HepG2 (cell line): Measurements from ENCODE around the gene PLOD3. TPM values are rescaled to one million over a fixed set of nuclear protein-coding genes. Genes with fewer than 3 reads are reported as not detected.
A peak's percentile ranks its signal among the peaks of the same experiment; 100 is the strongest.

Experiments used
- ATAC-seq: fragments of 200-7000 bp; cut with Tn5 transposase; 3 replicates; pipeline ENCODE4 v1.9.1; 2020; ENCODE audit warnings: mild to moderate bottlenecking, moderate library complexity
- BruUV-seq: library from RNA; stranded (reverse); fragments of 400-500 nt; replicated peaks from 2 replicates; lab custom pipeline; 2021; lab: Mats Ljungman, UMichigan
- CTCF ChIA-PET: fragments of 300-600 bp; formaldehyde crosslinking; extraction: SDS; loops from one replicate; lab custom pipeline; 2021; ENCODE audit warnings: low total read pairs, inconsistent platforms, low intra/inter-chr PET ratio; lab: Yijun Ruan, JAX
- POLR2A ChIA-PET: fragments of 350-600 bp; sonication (Branson Sonifier 250); formaldehyde crosslinking; loops from one replicate; lab custom pipeline; 2020; ENCODE audit warnings: antibody characterized with exemption, inconsistent platforms; lab: Yijun Ruan, JAX
- DNase-seq: peaks from one replicate; pipeline ENCODE4 v3.0.0-alpha.2; 2015; ENCODE audit warnings: low spot score
- FAIRE-seq: peaks from 3 replicates; lab custom pipeline; 2011; peaks lifted over from hg19 to GRCh38; lab: Jason Lieb, UNC
- H2AFZ ChIP-seq: one replicate; pipeline ENCODE4 v1.6.1; 2011; ENCODE audit warnings: low read length, inconsistent platforms
- H3K27ac ChIP-seq: fragments of 300-600 bp; 3 replicates; pipeline ENCODE4 v1.8.0; 2011; ENCODE audit warnings: mixed run types, mild to moderate bottlenecking, mixed read lengths, low read length, inconsistent platforms; ENCODE audit not compliant: insufficient read depth; ENCODE audit errors: extremely low read length
- H3K27me3 ChIP-seq, 2 experiments: fragments of 200-600 bp in 1 of 2; 2 replicates in 1 of 2; 3 replicates in 1 of 2; pipeline versions ENCODE4 v1.6.0 to v1.8.0; 2011; ENCODE audit warnings: low read length in 2 of 2, mild to moderate bottlenecking in 2 of 2, moderate library complexity in 2 of 2, inconsistent platforms in 1 of 2; ENCODE audit not compliant: insufficient read depth in 2 of 2, control insufficient read depth in 1 of 2
- H3K36me3 ChIP-seq, 2 experiments: fragments of 200-600 bp in 1 of 2; replicated peaks in 1 of 2; 2 replicates in 1 of 2; 3 replicates in 1 of 2; pipeline versions ENCODE4 v1.5.1 to v1.8.0; 2011; ENCODE audit warnings: low read length in 2 of 2, inconsistent platforms in 1 of 2; ENCODE audit not compliant: insufficient read depth in 2 of 2, control insufficient read depth in 1 of 2
- H3K4me1 ChIP-seq: 2 replicates; pipeline ENCODE4 v1.5.1; 2012; ENCODE audit warnings: low read length, inconsistent platforms; ENCODE audit not compliant: insufficient read depth
- H3K4me2 ChIP-seq: 2 replicates; pipeline ENCODE4 v1.6.0; 2011; ENCODE audit warnings: low read depth, low read length, inconsistent platforms
- H3K4me3 ChIP-seq, 3 experiments: fragments of 200-600 bp in 1 of 3; sonication (generic), shearing (Covaris generic) in 1 of 3; replicated peaks in 1 of 3; 2 replicates each; pipeline ENCODE4 v1.5.1; 2011 to 2016; ENCODE audit warnings: low read length in 3 of 3, inconsistent platforms in 2 of 3, low read depth in 2 of 3, mild to moderate bottlenecking in 2 of 3, control low read depth in 1 of 3, mixed read lengths in 1 of 3; ENCODE audit not compliant: insufficient read depth in 1 of 3
- H3K79me2 ChIP-seq: one replicate; pipeline ENCODE4 v1.6.1; 2011; ENCODE audit warnings: low read length, inconsistent platforms; ENCODE audit not compliant: insufficient read depth
- H3K9ac ChIP-seq: 2 replicates; pipeline ENCODE4 v1.6.0; 2011; ENCODE audit warnings: mild to moderate bottlenecking, low read depth, low read length, inconsistent platforms; ENCODE audit not compliant: insufficient read depth
- H3K9me3 ChIP-seq: 2 replicates; pipeline ENCODE4 v1.5.1; 2012; ENCODE audit warnings: mild to moderate bottlenecking, low read length
- H4K20me1 ChIP-seq: 2 replicates; pipeline ENCODE4 v1.6.0; 2011; ENCODE audit warnings: inconsistent platforms, mild to moderate bottlenecking, low read length, moderate library complexity; ENCODE audit not compliant: insufficient read depth
- ATF7-NPFF ChIP-seq: sonication (generic); formaldehyde crosslinking; IDR thresholded peaks from 2 replicates; pipeline ENCODE4 v1.8.1; 2023; ENCODE audit warnings: mild to moderate bottlenecking, low read depth, missing genetic modification reagents, moderate library complexity
- EHMT2 ChIP-seq: fragments of 200-600 bp; sonication (generic); IDR thresholded peaks from 2 replicates; pipeline ENCODE4 v1.7.0; 2017; ENCODE audit warnings: antibody characterized with exemption, low read depth, low read length, borderline replicate concordance
- EP300 ChIP-seq, 3 experiments: sonication (generic) in 1 of 3; formaldehyde crosslinking in 1 of 3; IDR thresholded peaks; 2 replicates each; pipeline versions ENCODE4 v1.5.1 to v1.6.1; 2011 to 2020; ENCODE audit warnings: low read depth in 2 of 3, low read length in 2 of 3, borderline replicate concordance in 1 of 3, improper control_type of control experiment in 1 of 3, mild to moderate bottlenecking in 1 of 3, missing genetic modification reagents in 1 of 3, moderate library complexity in 1 of 3
- JUN ChIP-seq: sonication (generic); formaldehyde crosslinking; IDR thresholded peaks from 2 replicates; pipeline ENCODE4 v1.4.0; 2020; ENCODE audit warnings: mild to moderate bottlenecking, missing genetic modification reagents
- MED13 ChIP-seq: sonication (generic); formaldehyde crosslinking; IDR thresholded peaks from 2 replicates; pipeline ENCODE4 v1.5.0; 2020; ENCODE audit warnings: missing genetic modification reagents
- REL ChIP-seq: sonication (generic); formaldehyde crosslinking; conservative IDR thresholded peaks from 2 replicates; pipeline ENCODE4 v1.8.0; 2022; ENCODE audit warnings: mild to moderate bottlenecking, missing genetic modification reagents, moderate library complexity
- REPIN1 ChIP-seq: sonication (generic); formaldehyde crosslinking; IDR thresholded peaks from 2 replicates; pipeline ENCODE4 v1.8.0; 2022; ENCODE audit warnings: missing genetic modification reagents, low read depth, mild to moderate bottlenecking, borderline replicate concordance
- SALL2 ChIP-seq: sonication (generic); formaldehyde crosslinking; IDR thresholded peaks from 2 replicates; pipeline ENCODE4 v1.8.1; 2023; ENCODE audit warnings: mild to moderate bottlenecking, missing genetic modification reagents, inconsistent platforms
- SRY ChIP-seq: sonication (generic); formaldehyde crosslinking; IDR thresholded peaks from 2 replicates; pipeline ENCODE4 v1.8.0; 2022; ENCODE audit warnings: mild to moderate bottlenecking, missing genetic modification reagents
- ZFX ChIP-seq: sonication (generic); formaldehyde crosslinking; IDR thresholded peaks from 2 replicates; pipeline ENCODE4 v1.4.0; 2020; ENCODE audit warnings: mild to moderate bottlenecking, low read depth, missing genetic modification reagents, moderate library complexity
- ZFYVE20 ChIP-seq: sonication (generic); formaldehyde crosslinking; IDR thresholded peaks from 2 replicates; pipeline ENCODE4 v1.8.0; 2023; ENCODE audit warnings: low read depth, mild to moderate bottlenecking, moderate library complexity, missing genetic modification reagents, borderline replicate concordance
- ZNF160 ChIP-seq: sonication (generic); formaldehyde crosslinking; IDR thresholded peaks from 2 replicates; pipeline ENCODE4 v1.8.0; 2022; ENCODE audit warnings: mild to moderate bottlenecking, inconsistent platforms, missing genetic modification reagents
- ZNF605 ChIP-seq: sonication (generic); formaldehyde crosslinking; IDR thresholded peaks from 2 replicates; pipeline ENCODE4 v1.8.0; 2022; ENCODE audit warnings: mild to moderate bottlenecking, missing genetic modification reagents
- ZNF792 ChIP-seq: IDR thresholded peaks from 2 replicates; pipeline ENCODE4 v1.6.1; 2016
- WGBS: methylation state at CpG from one replicate; pipeline ENCODE4 v1.1.6; 2017; ENCODE audit warnings: low lambda C conversion rate; 5-methylcytosine and 5-hydroxymethylcytosine counted together
- in situ Hi-C: cut with HindIII; loops from 2 replicates; pipeline ENCODE4 v1.10.0; 2017; ENCODE audit warnings: low pct_unique_long_range_greater_than_20kb; ENCODE audit not compliant: extremely low pct_ligation_motif_present
- intact Hi-C: fragments of 100-400 bp; cut with micrococcal nuclease; formaldehyde crosslinking; loops from one replicate; pipeline ENCODE4 v1.10.0; 2022; ENCODE audit not compliant: unreplicated experiment
- polyA plus RNA-seq, 8 experiments: library from polyadenylated mRNA; depleted of rRNA in 3 of 8; stranded (reverse) in 7 of 8; unstranded in 1 of 8; fragments of >200 nt; fragmentation: Illumina TruSeq in 4 of 8; extraction: Trizol in 4 of 8; gene quantifications; 2 replicates each; pipeline versions ENCODE4 v1.2.1 to v1.2.3, GENCODE V29; 2011 to 2016; ENCODE audit warnings: low read depth in 4 of 8, missing spikeins in 1 of 8, mixed read lengths in 1 of 8; ENCODE audit not compliant: insufficient read depth in 1 of 8
- total RNA-seq, 5 experiments: library from RNA; depleted of rRNA; stranded (reverse); fragments of >200 nt; fragmentation: Illumina TruSeq; extraction: Trizol; gene quantifications; 2 replicates each; pipeline ENCODE4 v1.2.3, GENCODE V29; 2016; ENCODE audit warnings: low read depth in 1 of 5
- TF ChIP-seq, protein P1 (sequence below): IDR thresholded peaks from 2 replicates; pipeline ENCODE4 v1.6.1; 2018; ENCODE audit warnings: missing genetic modification reagents, mild to moderate bottlenecking, missing compliant biosample characterization
- TF ChIP-seq, protein P2 (sequence below): sonication (generic); formaldehyde crosslinking; IDR thresholded peaks from 2 replicates; pipeline ENCODE4 v1.8.1; 2023; ENCODE audit warnings: missing genetic modification reagents, mild to moderate bottlenecking, borderline replicate concordance
- TF ChIP-seq, protein P3 (sequence below), 2 experiments: sonication (generic) in 1 of 2; formaldehyde crosslinking in 1 of 2; IDR thresholded peaks; 2 replicates each; pipeline versions ENCODE4 v1.4.0 to v1.6.1; 2018 to 2020; ENCODE audit warnings: missing genetic modification reagents in 2 of 2, borderline replicate concordance in 1 of 2, low read depth in 1 of 2, mild to moderate bottlenecking in 1 of 2, missing biosample characterization in 1 of 2

The PLOD3 gene
- total and polyA plus RNA-seq, 2 of the 13 experiments (the other 11 are each of a cell fraction or from before 2014, with no cell fraction given) = 65.8 to 67.4 TPM

DNA sequence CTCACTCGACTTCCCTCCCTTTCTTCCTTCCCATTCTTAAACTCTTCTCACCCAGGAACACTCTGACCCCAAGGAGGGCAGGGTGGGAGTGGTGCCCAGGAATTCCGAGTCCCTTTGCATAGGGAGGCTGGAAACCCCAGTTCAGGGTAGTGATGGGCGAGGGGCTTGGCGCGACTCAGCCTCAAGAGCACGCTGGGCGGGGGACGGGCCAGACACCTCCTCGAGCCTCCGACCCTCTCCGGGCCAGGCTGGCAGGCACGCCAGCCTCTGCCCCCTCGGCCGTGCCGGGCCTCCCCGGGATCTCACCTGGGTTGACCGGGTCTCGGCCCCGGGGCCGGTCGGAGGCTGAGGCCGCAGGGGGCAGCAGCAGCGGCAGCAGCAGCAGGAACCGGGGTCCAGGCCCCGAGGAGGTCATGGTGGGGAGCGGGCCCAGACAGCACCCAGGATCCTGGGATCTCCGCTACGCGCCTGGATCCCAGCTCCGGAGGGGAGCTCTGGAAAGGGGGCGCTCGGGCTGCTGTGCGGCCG is 457 bp downstream of the PLOD3 start:
- WGBS = 0% methylated on average over 2 of the region's 34 CpGs
- intact Hi-C loops = loop anchor here (2.0 kb wide), 1 partner anchor 16 kb away; the partner anchor contains the start of gene MOGAT3
- TF ChIP-seq MED13 (CRISPR knock-in tag) (no peak), EP300 (IDR thresholded peaks at IDR 0.05; ENCODE audit: low read depth in 2 of 2, low read length in 2 of 2) (0 out of 4 replicates have a peak, but pooled peaks of 1 of the 2 experiments have one; percentile 12), EP300 (CRISPR knock-in tag; IDR thresholded peaks at IDR 0.05; ENCODE audit: borderline replicate concordance) (no peak; the same call in 1 of the 2 replicates), EHMT2 (no peak), ZNF792 (0 out of 2 replicates have a peak, but pooled peaks have one; percentile 25), ZNF605 (0 out of 2 replicates have a peak, but pooled peaks have one; percentile 50), SRY (peak; percentile 49; the same call in 1 of the 2 replicates), JUN (CRISPR knock-in tag) (0 out of 2 replicates have a peak, but pooled peaks have one; percentile 17), REPIN1 (CRISPR knock-in tag) (peak; percentile 29; the same call in 1 of the 2 replicates), SALL2 (CRISPR knock-in tag) (no peak), ATF7-NPFF (CRISPR knock-in tag) (0 out of 2 replicates have a peak, but pooled peaks have one; percentile 43), ZFYVE20 (CRISPR knock-in tag) (no peak), REL (CRISPR knock-in tag) (0 out of 2 replicates have a peak, but pooled peaks have one; percentile 39), ZFX (CRISPR knock-in tag) (0 out of 2 replicates have a peak, but pooled peaks have one; percentile 11), ZNF160 (CRISPR knock-in tag) (peak; percentile 13; the same call in 1 of the 2 replicates)
- TF ChIP-seq, protein P1, sequence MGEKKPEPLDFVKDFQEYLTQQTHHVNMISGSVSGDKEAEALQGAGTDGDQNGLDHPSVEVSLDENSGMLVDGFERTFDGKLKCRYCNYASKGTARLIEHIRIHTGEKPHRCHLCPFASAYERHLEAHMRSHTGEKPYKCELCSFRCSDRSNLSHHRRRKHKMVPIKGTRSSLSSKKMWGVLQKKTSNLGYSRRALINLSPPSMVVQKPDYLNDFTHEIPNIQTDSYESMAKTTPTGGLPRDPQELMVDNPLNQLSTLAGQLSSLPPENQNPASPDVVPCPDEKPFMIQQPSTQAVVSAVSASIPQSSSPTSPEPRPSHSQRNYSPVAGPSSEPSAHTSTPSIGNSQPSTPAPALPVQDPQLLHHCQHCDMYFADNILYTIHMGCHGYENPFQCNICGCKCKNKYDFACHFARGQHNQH (CRISPR knock-in tag) = 0 out of 2 replicates have a peak, but pooled peaks have one; percentile 16
- TF ChIP-seq, protein P2, sequence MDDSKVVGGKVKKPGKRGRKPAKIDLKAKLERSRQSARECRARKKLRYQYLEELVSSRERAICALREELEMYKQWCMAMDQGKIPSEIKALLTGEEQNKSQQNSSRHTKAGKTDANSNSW (CRISPR knock-in tag) = peak; percentile 31; the same call in 1 of the 2 replicates
- TF ChIP-seq, protein P3, sequence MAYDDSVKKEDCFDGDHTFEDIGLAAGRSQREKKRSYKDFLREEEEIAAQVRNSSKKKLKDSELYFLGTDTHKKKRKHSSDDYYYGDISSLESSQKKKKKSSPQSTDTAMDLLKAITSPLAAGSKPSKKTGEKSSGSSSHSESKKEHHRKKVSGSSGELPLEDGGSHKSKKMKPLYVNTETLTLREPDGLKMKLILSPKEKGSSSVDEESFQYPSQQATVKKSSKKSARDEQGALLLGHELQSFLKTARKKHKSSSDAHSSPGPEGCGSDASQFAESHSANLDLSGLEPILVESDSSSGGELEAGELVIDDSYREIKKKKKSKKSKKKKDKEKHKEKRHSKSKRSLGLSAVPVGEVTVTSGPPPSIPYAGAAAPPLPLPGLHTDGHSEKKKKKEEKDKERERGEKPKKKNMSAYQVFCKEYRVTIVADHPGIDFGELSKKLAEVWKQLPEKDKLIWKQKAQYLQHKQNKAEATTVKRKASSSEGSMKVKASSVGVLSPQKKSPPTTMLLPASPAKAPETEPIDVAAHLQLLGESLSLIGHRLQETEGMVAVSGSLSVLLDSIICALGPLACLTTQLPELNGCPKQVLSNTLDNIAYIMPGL (CRISPR knock-in tag; IDR thresholded peaks at IDR 0.05; ENCODE audit: borderline replicate concordance in 1 of 2, low read depth in 1 of 2) = peak in 1 of 2 experiments; percentile 63; a peak in 1 of 4 replicates

More for the DNA sequence above, 457 bp downstream of the PLOD3 start:
- Histone ChIP-seq H3K27ac (peak overlapping the region; percentile 84), H4K20me1 (no peaks in the 10 kb centered on the region), H3K79me2 (peaks cover 29% of the 10 kb centered on the region), H2AFZ (no peak overlapping the region), H3K36me3 (peaks cover 2 to 12% of the 10 kb centered on the region in 2 experiments; a peak in 4 of 5 replicates), H3K4me2 (peak overlapping the region; percentile 91), H3K4me1 (peaks cover 44% of the 10 kb centered on the region), H3K9ac (peak overlapping the region; percentile 86), H3K27me3 (no peaks in the 10 kb centered on the region; a peak in 1 of 5 replicates), H3K9me3 (no peaks in the 10 kb centered on the region), H3K4me3 (peak overlapping the region; percentile 82 to 95 (median 83))
- FAIRE-seq (no peak), DNase-seq (no peak), ATAC-seq (no peak; the same call in 1 of the 3 replicates)
- in situ Hi-C loops = no loop called here
- ChIA-PET POLR2A (interaction anchor here (0.8 to 11.2 kb wide), 21 partner anchors 12 to 342 kb away, joined by 3 to 202 read pairs (median 7); partner anchors contain the start of genes CLDN15, FIS1, IFT22 and MOGAT3), CTCF (interaction anchor here (1.3 kb wide), 1 partner anchor 27 kb away, joined by 5 read pairs; the partner anchor contains the start of gene FIS1)
- no TSS peak for BruUV-seq
